Astrocyte (in vitro differentiated cells and primary cell): ENCODE measurements around the gene SCART1. TPM values are rescaled to one million over a fixed set of nuclear protein-coding genes. Genes with fewer than 3 reads are reported as not detected.

Source experiments
- DNase-seq: peaks from one replicate; pipeline ENCODE4 v3.0.0-alpha.2; 2010; ENCODE audit warnings: low read depth
- FAIRE-seq: peaks from 2 replicates; lab custom pipeline; 2011; peaks lifted over from hg19 to GRCh38; lab: Jason Lieb, UNC
- H2AFZ ChIP-seq: 2 replicates; pipeline ENCODE4 v1.6.0; 2012; ENCODE audit warnings: low read depth, low read length, inconsistent platforms
- H3K27ac ChIP-seq: 2 replicates; pipeline ENCODE4 v1.5.1; 2011; ENCODE audit warnings: low read depth, low read length, inconsistent platforms
- H3K27me3 ChIP-seq: 2 replicates; pipeline ENCODE4 v1.6.0; 2011; ENCODE audit warnings: low read length, inconsistent platforms; ENCODE audit not compliant: insufficient read depth
- H3K36me3 ChIP-seq: 2 replicates; pipeline ENCODE4 v1.5.1; 2011; ENCODE audit warnings: low read length, inconsistent platforms; ENCODE audit not compliant: insufficient read depth
- H3K4me1 ChIP-seq: 2 replicates; pipeline ENCODE4 v1.5.1; 2011; ENCODE audit warnings: low read length, inconsistent platforms; ENCODE audit not compliant: insufficient read depth
- H3K4me2 ChIP-seq: 2 replicates; pipeline ENCODE4 v1.6.0; 2012; ENCODE audit warnings: low read length, inconsistent platforms
- H3K4me3 ChIP-seq: 2 replicates; pipeline ENCODE4 v1.5.1; 2011; ENCODE audit warnings: low read depth, mild to moderate bottlenecking, low read length, inconsistent platforms; ENCODE audit not compliant: insufficient read depth
- H3K79me2 ChIP-seq: 2 replicates; pipeline ENCODE4 v1.6.0; 2012; ENCODE audit warnings: mild to moderate bottlenecking, low read length, inconsistent platforms; ENCODE audit not compliant: insufficient read depth
- H3K9ac ChIP-seq: 2 replicates; pipeline ENCODE4 v1.6.0; 2012; ENCODE audit warnings: mild to moderate bottlenecking, low read length, inconsistent platforms
- H3K9me3 ChIP-seq: 2 replicates; pipeline ENCODE4 v1.5.1; 2012; ENCODE audit warnings: low read depth, mild to moderate bottlenecking, low read length, inconsistent platforms; ENCODE audit not compliant: insufficient read depth
- H4K20me1 ChIP-seq: 2 replicates; pipeline ENCODE4 v1.6.0; 2012; ENCODE audit warnings: low read length, inconsistent platforms; ENCODE audit not compliant: insufficient read depth
- H3K27ac Mint-ChIP-seq: one replicate; pipeline ENCODE4 v1.8.0; 2021; ENCODE audit warnings: mild to moderate bottlenecking, mixed read lengths; ENCODE audit not compliant: unreplicated experiment
- H3K27me3 Mint-ChIP-seq: one replicate; pipeline ENCODE4 v1.8.0; 2021; ENCODE audit warnings: low read depth, mixed read lengths; ENCODE audit not compliant: unreplicated experiment
- H3K36me3 Mint-ChIP-seq: one replicate; pipeline ENCODE4 v1.8.0; 2021; ENCODE audit warnings: low read depth, mixed read lengths; ENCODE audit not compliant: unreplicated experiment
- H3K4me1 Mint-ChIP-seq: one replicate; pipeline ENCODE4 v1.8.0; 2021; ENCODE audit warnings: low read depth, mixed read lengths; ENCODE audit not compliant: unreplicated experiment
- H3K4me3 Mint-ChIP-seq: one replicate; pipeline ENCODE4 v1.8.0; 2021; ENCODE audit warnings: mild to moderate bottlenecking, moderate library complexity, mixed read lengths; ENCODE audit not compliant: unreplicated experiment
- H3K9me3 Mint-ChIP-seq: one replicate; pipeline ENCODE4 v1.8.0; 2021; ENCODE audit warnings: mild to moderate bottlenecking, mixed read lengths; ENCODE audit not compliant: unreplicated experiment
- CTCF ChIP-seq: IDR thresholded peaks from 2 replicates; pipeline ENCODE4 v1.5.1; 2011; ENCODE audit warnings: low read depth, mild to moderate bottlenecking, inconsistent platforms, low read length, moderate library complexity; ENCODE audit not compliant: insufficient read depth
- EZH2 ChIP-seq: IDR thresholded peaks from 2 replicates; pipeline ENCODE4 v1.6.1; 2012; ENCODE audit warnings: mild to moderate bottlenecking, low read length, inconsistent platforms; ENCODE audit not compliant: insufficient read depth
- total RNA-seq: library from RNA; stranded (reverse); gene quantifications from 2 replicates; pipeline ENCODE4 v1.2.1, GENCODE V29; 2021

SCART1 gene
- total RNA-seq, 1 donor from 2014 or later: 0.50 TPM

GRCh38 chr10:133473270-133473669, 19.5 kb downstream of the SCART1 start:
- no peaks in the 10 kb centered on the region for H4K20me1 ChIP-seq
- Mint-ChIP-seq H3K36me3 (no peaks in the 10 kb centered on the region), H3K27ac (no peak overlapping the region), H3K9me3 (peaks cover 10% of the 10 kb centered on the region), H3K4me3 (no peak overlapping the region), H3K27me3 (peaks cover 24% of the 10 kb centered on the region), H3K4me1 (no peaks in the 10 kb centered on the region)
- FAIRE-seq (no peak), DNase-seq (no peak)
- H3K27me3 ChIP-seq: no peaks in the 10 kb centered on the region
- H3K27ac ChIP-seq: no peak overlapping the region
- H3K9ac ChIP-seq: no peak overlapping the region
- H3K9me3 ChIP-seq: no peaks in the 10 kb centered on the region
- H3K4me2 ChIP-seq: no peak overlapping the region
- no peaks in the 10 kb centered on the region for H3K79me2 ChIP-seq
- no peaks in the 10 kb centered on the region for H3K36me3 ChIP-seq
- H3K4me1 ChIP-seq: no peaks in the 10 kb centered on the region
- no peak overlapping the region for H2AFZ ChIP-seq
- no peak overlapping the region for H3K4me3 ChIP-seq
- no peak for TF ChIP-seq EZH2
- TF ChIP-seq CTCF: no peak

- H3K27ac ChIP-seq: no peak overlapping the region
These were observed 20.3 kb downstream of the SCART1 start for GRCh38 chr10:133474027-133474426.

More at GRCh38 chr10:133474027-133474426, 20.3 kb downstream of the SCART1 start:
- Mint-ChIP-seq H3K4me1 (no peaks in the 10 kb centered on the region), H3K27ac (no peak overlapping the region), H3K36me3 (no peaks in the 10 kb centered on the region), H3K4me3 (no peak overlapping the region), H3K9me3 (peaks cover 10% of the 10 kb centered on the region), H3K27me3 (peaks cover 23% of the 10 kb centered on the region)
- Histone ChIP-seq H2AFZ (no peak overlapping the region), H3K27me3 (no peaks in the 10 kb centered on the region), H4K20me1 (no peaks in the 10 kb centered on the region), H3K4me2 (no peak overlapping the region), H3K9ac (no peak overlapping the region), H3K9me3 (no peaks in the 10 kb centered on the region), H3K4me1 (no peaks in the 10 kb centered on the region), H3K4me3 (no peak overlapping the region), H3K36me3 (no peaks in the 10 kb centered on the region), H3K79me2 (no peaks in the 10 kb centered on the region)
- no peak for FAIRE-seq
- TF ChIP-seq EZH2: no peak
- TF ChIP-seq CTCF: no peak
- no peak for DNase-seq
